ENCODE measurements around the gene SMLR1. TPM values are rescaled to one million over a fixed set of nuclear protein-coding genes. Genes with fewer than 3 reads are reported as not detected.

Gene SMLR1
- total RNA-seq, 1 donor from 2014 or later = not detected

- H3K9me3 ChIP-seq (ENCODE audit: control insufficient read depth in 3 of 3, low read length in 3 of 3) = no peaks in the 10 kb centered on the region
- H3K4me1 ChIP-seq (ENCODE audit: control insufficient read depth in 3 of 3, insufficient read depth in 3 of 3, low read length in 3 of 3) = peaks cover 0 to 6% (median 0%) of the 10 kb centered on the region in 3 donors
- no peak overlapping the region for H3K9ac ChIP-seq (ENCODE audit: low read depth in 1 of 3, low read length in 3 of 3)
- H3K36me3 ChIP-seq (ENCODE audit: control insufficient read depth in 3 of 3, insufficient read depth in 3 of 3, low read length in 3 of 3) = no peaks in the 10 kb centered on the region
- H3K27me3 ChIP-seq (ENCODE audit: control insufficient read depth in 3 of 3, insufficient read depth in 3 of 3, low read length in 3 of 3) = no peaks in the 10 kb centered on the region
- no peak overlapping the region for H3K4me3 ChIP-seq (ENCODE audit: low read length in 3 of 3)
- no peak overlapping the region for H3K27ac ChIP-seq (ENCODE audit: low read depth, low read length)
These were observed 22.4 kb downstream of the SMLR1 start for GRCh38 chr6:130849594-130849993.

GRCh38 chr6:130851026-130851425 lies 23.8 kb downstream of the SMLR1 start:
- no peak overlapping the region for H3K27ac ChIP-seq (ENCODE audit: low read depth, low read length)
- no peaks in the 10 kb centered on the region for H3K36me3 ChIP-seq (ENCODE audit: control insufficient read depth in 3 of 3, insufficient read depth in 3 of 3, low read length in 3 of 3)

GRCh38 chr6:130852844-130853554 lies 25.8 kb downstream of the SMLR1 start:
- H3K9me3 ChIP-seq (ENCODE audit: control insufficient read depth in 3 of 3, low read length in 3 of 3) = no peaks in the 10 kb centered on the region
- H3K27ac ChIP-seq (ENCODE audit: low read depth, low read length) = no peak overlapping the region
- H3K4me1 ChIP-seq (ENCODE audit: control insufficient read depth in 3 of 3, insufficient read depth in 3 of 3, low read length in 3 of 3) = peaks cover 0 to 6% (median 0%) of the 10 kb centered on the region in 3 donors
- no peak overlapping the region for H3K4me3 ChIP-seq (ENCODE audit: low read length in 3 of 3)
- H3K36me3 ChIP-seq (ENCODE audit: control insufficient read depth in 3 of 3, insufficient read depth in 3 of 3, low read length in 3 of 3) = peaks cover 0 to 1% (median 1%) of the 10 kb centered on the region in 3 donors
- no peaks in the 10 kb centered on the region for H3K27me3 ChIP-seq (ENCODE audit: control insufficient read depth in 3 of 3, insufficient read depth in 3 of 3, low read length in 3 of 3)
- H3K9ac ChIP-seq (ENCODE audit: low read depth in 1 of 3, low read length in 3 of 3) = no peak overlapping the region

More at GRCh38 chr6:130851026-130851425, 23.8 kb downstream of the SMLR1 start:
- H3K9me3 ChIP-seq (ENCODE audit: control insufficient read depth in 3 of 3, low read length in 3 of 3) = no peaks in the 10 kb centered on the region
- no peaks in the 10 kb centered on the region for H3K27me3 ChIP-seq (ENCODE audit: control insufficient read depth in 3 of 3, insufficient read depth in 3 of 3, low read length in 3 of 3)
- H3K4me3 ChIP-seq (ENCODE audit: low read length in 3 of 3) = no peak overlapping the region
- H3K9ac ChIP-seq (ENCODE audit: low read depth in 1 of 3, low read length in 3 of 3) = no peak overlapping the region
- H3K4me1 ChIP-seq (ENCODE audit: control insufficient read depth in 3 of 3, insufficient read depth in 3 of 3, low read length in 3 of 3) = peaks cover 0 to 6% (median 0%) of the 10 kb centered on the region in 3 donors

GRCh38 chr6:130853555-130854183 lies 26.5 kb downstream of the SMLR1 start:
- no peaks in the 10 kb centered on the region for H3K27me3 ChIP-seq (ENCODE audit: control insufficient read depth in 3 of 3, insufficient read depth in 3 of 3, low read length in 3 of 3)
- H3K36me3 ChIP-seq (ENCODE audit: control insufficient read depth in 3 of 3, insufficient read depth in 3 of 3, low read length in 3 of 3) = peaks cover 0 to 3% (median 1%) of the 10 kb centered on the region in 3 donors
- H3K27ac ChIP-seq (ENCODE audit: low read depth, low read length) = no peak overlapping the region
- H3K4me1 ChIP-seq (ENCODE audit: control insufficient read depth in 3 of 3, insufficient read depth in 3 of 3, low read length in 3 of 3) = peaks cover 0 to 6% (median 0%) of the 10 kb centered on the region in 3 donors
- H3K9me3 ChIP-seq (ENCODE audit: control insufficient read depth in 3 of 3, low read length in 3 of 3) = no peaks in the 10 kb centered on the region
- H3K4me3 ChIP-seq (ENCODE audit: low read length in 3 of 3) = no peak overlapping the region
- H3K9ac ChIP-seq (ENCODE audit: low read depth in 1 of 3, low read length in 3 of 3) = no peak overlapping the region

- H3K4me1 ChIP-seq (ENCODE audit: control insufficient read depth in 3 of 3, insufficient read depth in 3 of 3, low read length in 3 of 3) = peaks cover 0 to 5% (median 0%) of the 10 kb centered on the region in 3 donors
These were observed 30.8 kb downstream of the SMLR1 start for GRCh38 chr6:130858054-130858453.

GRCh38 chr6:130858498-130859160 lies 31.4 kb downstream of the SMLR1 start:
- no peak overlapping the region for H3K9ac ChIP-seq (ENCODE audit: low read depth in 1 of 3, low read length in 3 of 3)
- peaks cover 0 to 7% (median 3%) of the 10 kb centered on the region in 3 donors for H3K36me3 ChIP-seq (ENCODE audit: control insufficient read depth in 3 of 3, insufficient read depth in 3 of 3, low read length in 3 of 3)
- H3K27me3 ChIP-seq (ENCODE audit: control insufficient read depth in 3 of 3, insufficient read depth in 3 of 3, low read length in 3 of 3) = no peaks in the 10 kb centered on the region
- H3K27ac ChIP-seq (ENCODE audit: low read depth, low read length) = no peak overlapping the region
- H3K4me1 ChIP-seq (ENCODE audit: control insufficient read depth in 3 of 3, insufficient read depth in 3 of 3, low read length in 3 of 3) = peaks cover 0 to 1% (median 0%) of the 10 kb centered on the region in 3 donors
- no peaks in the 10 kb centered on the region for H3K9me3 ChIP-seq (ENCODE audit: control insufficient read depth in 3 of 3, low read length in 3 of 3)
- no peak overlapping the region for H3K4me3 ChIP-seq (ENCODE audit: low read length in 3 of 3)

More at GRCh38 chr6:130858054-130858453, 30.8 kb downstream of the SMLR1 start:
- H3K4me3 ChIP-seq (ENCODE audit: low read length in 3 of 3) = no peak overlapping the region
- no peaks in the 10 kb centered on the region for H3K9me3 ChIP-seq (ENCODE audit: control insufficient read depth in 3 of 3, low read length in 3 of 3)
- peaks cover 0 to 7% (median 3%) of the 10 kb centered on the region in 3 donors for H3K36me3 ChIP-seq (ENCODE audit: control insufficient read depth in 3 of 3, insufficient read depth in 3 of 3, low read length in 3 of 3)
- H3K9ac ChIP-seq (ENCODE audit: low read depth in 1 of 3, low read length in 3 of 3) = no peak overlapping the region
- H3K27me3 ChIP-seq (ENCODE audit: control insufficient read depth in 3 of 3, insufficient read depth in 3 of 3, low read length in 3 of 3) = no peaks in the 10 kb centered on the region
- H3K27ac ChIP-seq (ENCODE audit: low read depth, low read length) = no peak overlapping the region

GRCh38 chr6:130859161-130859867 lies 32.1 kb downstream of the SMLR1 start:
- Histone ChIP-seq H3K4me3 (ENCODE audit: low read length in 3 of 3) (no peak overlapping the region), H3K9ac (ENCODE audit: low read depth in 1 of 3, low read length in 3 of 3) (no peak overlapping the region), H3K36me3 (ENCODE audit: control insufficient read depth in 3 of 3, insufficient read depth in 3 of 3, low read length in 3 of 3) (peaks cover 0 to 8% (median 3%) of the 10 kb centered on the region in 3 donors), H3K27me3 (ENCODE audit: control insufficient read depth in 3 of 3, insufficient read depth in 3 of 3, low read length in 3 of 3) (no peaks in the 10 kb centered on the region), H3K4me1 (ENCODE audit: control insufficient read depth in 3 of 3, insufficient read depth in 3 of 3, low read length in 3 of 3) (no peaks in the 10 kb centered on the region), H3K9me3 (ENCODE audit: control insufficient read depth in 3 of 3, low read length in 3 of 3) (no peaks in the 10 kb centered on the region), H3K27ac (ENCODE audit: low read depth, low read length) (no peak overlapping the region)

- Histone ChIP-seq H3K27me3 (ENCODE audit: control insufficient read depth in 3 of 3, insufficient read depth in 3 of 3, low read length in 3 of 3) (no peaks in the 10 kb centered on the region), H3K9me3 (ENCODE audit: control insufficient read depth in 3 of 3, low read length in 3 of 3) (no peaks in the 10 kb centered on the region), H3K36me3 (ENCODE audit: control insufficient read depth in 3 of 3, insufficient read depth in 3 of 3, low read length in 3 of 3) (peaks cover 0 to 20% (median 3%) of the 10 kb centered on the region in 3 donors), H3K4me1 (ENCODE audit: control insufficient read depth in 3 of 3, insufficient read depth in 3 of 3, low read length in 3 of 3) (no peaks in the 10 kb centered on the region), H3K27ac (ENCODE audit: low read depth, low read length) (no peak overlapping the region), H3K9ac (ENCODE audit: low read depth in 1 of 3, low read length in 3 of 3) (no peak overlapping the region), H3K4me3 (ENCODE audit: low read length in 3 of 3) (no peak overlapping the region)
These were observed 35.2 kb downstream of the SMLR1 start for GRCh38 chr6:130862370-130862769.

GRCh38 chr6:130863415-130864230 lies 36.4 kb downstream of the SMLR1 start:
- H3K36me3 ChIP-seq (ENCODE audit: control insufficient read depth in 3 of 3, insufficient read depth in 3 of 3, low read length in 3 of 3) = peaks cover 0 to 20% (median 0%) of the 10 kb centered on the region in 3 donors
- no peaks in the 10 kb centered on the region for H3K9me3 ChIP-seq (ENCODE audit: control insufficient read depth in 3 of 3, low read length in 3 of 3)
- H3K27me3 ChIP-seq (ENCODE audit: control insufficient read depth in 3 of 3, insufficient read depth in 3 of 3, low read length in 3 of 3) = no peaks in the 10 kb centered on the region
- no peak overlapping the region for H3K4me3 ChIP-seq (ENCODE audit: low read length in 3 of 3)
- no peaks in the 10 kb centered on the region for H3K4me1 ChIP-seq (ENCODE audit: control insufficient read depth in 3 of 3, insufficient read depth in 3 of 3, low read length in 3 of 3)
- no peak overlapping the region for H3K27ac ChIP-seq (ENCODE audit: low read depth, low read length)
- no peak overlapping the region for H3K9ac ChIP-seq (ENCODE audit: low read depth in 1 of 3, low read length in 3 of 3)

All from skeletal muscle tissue (tissue), 4 donors.